ENCODE data around the gene HIVEP3. TPM values are rescaled to one million over a fixed set of nuclear protein-coding genes. Genes with fewer than 3 reads are reported as not detected.

Gene HIVEP3
- total RNA-seq, 1 experiment from 2014 or later, result 1.4 TPM

- H3K23me2 ChIP-seq (ENCODE audit: insufficient read length, low read depth, low read length, poor library complexity, severe bottlenecking), result no peaks in the 10 kb centered on the region
- H3K36me3 Mint-ChIP-seq (ENCODE audit: insufficient read depth in 1 of 3, low read depth in 3 of 3), result no peaks in the 10 kb centered on the region
- H3K79me2 ChIP-seq (ENCODE audit: insufficient read depth, low read length), result no peaks in the 10 kb centered on the region
- H3T11ph ChIP-seq (ENCODE audit: low read length), result no peak overlapping the region
- H4K5ac ChIP-seq (ENCODE audit: insufficient read length, low read depth, low read length), result no peak overlapping the region
- H4K8ac ChIP-seq (replicated peaks; ENCODE audit: insufficient read length, low read depth, low read length), result no peak overlapping the region
- no peaks in the 10 kb centered on the region for H3K79me1 ChIP-seq (ENCODE audit: insufficient read depth, low read depth, low read length, poor library complexity, severe bottlenecking)
- no peak overlapping the region for H3K4ac ChIP-seq (ENCODE audit: low read depth, low read length)
- no peak overlapping the region for H2BK15ac ChIP-seq (ENCODE audit: low read depth, low read length)
- H3K9me3 ChIP-seq (ENCODE audit: control insufficient read depth, low read depth, low read length), result no peaks in the 10 kb centered on the region
- H3K9ac ChIP-seq (ENCODE audit: extremely low read depth, insufficient read length, low read length), result no peak overlapping the region
- no peaks in the 10 kb centered on the region for H3K4me1 ChIP-seq (ENCODE audit: insufficient read depth, low read length)
- no peaks in the 10 kb centered on the region for H3K9me3 Mint-ChIP-seq
- H3K27me3 ChIP-seq (ENCODE audit: insufficient read depth, low read length), result no peaks in the 10 kb centered on the region
- H3K4me3 Mint-ChIP-seq, result no peak overlapping the region
- no peak overlapping the region for H3K4me2 ChIP-seq (ENCODE audit: insufficient read depth, insufficient read length, low read length)
- no peak overlapping the region for H3K14ac ChIP-seq (ENCODE audit: insufficient read depth, low read length)
- H3K27me3 Mint-ChIP-seq (ENCODE audit: low read depth), result peaks cover 15% of the 10 kb centered on the region
- no peak for TF ChIP-seq CTCF (conservative IDR thresholded peaks at IDR 0.05)
- no peak overlapping the region for H3K18ac ChIP-seq (ENCODE audit: insufficient read length, low read depth, low read length)
- H2AK5ac ChIP-seq (ENCODE audit: insufficient read length, low read length), result no peak overlapping the region
- H3K27ac Mint-ChIP-seq, result no peak overlapping the region
- H3K23ac ChIP-seq (ENCODE audit: insufficient read length, low read depth, low read length), result no peak overlapping the region
- DNase-seq, result no peak
- H2BK5ac ChIP-seq (ENCODE audit: insufficient read length, low read length), result no peak overlapping the region
- no peak overlapping the region for H4K91ac ChIP-seq (ENCODE audit: insufficient read length, low read depth, low read length)
- no peaks in the 10 kb centered on the region for H4K20me1 ChIP-seq (ENCODE audit: control insufficient read depth, insufficient read depth, insufficient read length)
- H2BK120ac ChIP-seq (ENCODE audit: low read depth, low read length, poor library complexity, severe bottlenecking), result no peak overlapping the region
- H2BK20ac ChIP-seq (ENCODE audit: low read depth, low read length, poor library complexity, severe bottlenecking), result no peak overlapping the region
- WGBS (ENCODE audit: extremely low coverage, insufficient read length, low lambda C conversion rate), result no CpG with 5 or more reads among the region's 5 CpGs
- no peak overlapping the region for H3K56ac ChIP-seq (ENCODE audit: insufficient read length, low read depth, low read length)
- no peak overlapping the region for H2BK12ac ChIP-seq (ENCODE audit: insufficient read length, low read depth, low read length)
- no peak overlapping the region for H3K27ac ChIP-seq (ENCODE audit: insufficient read length, low read depth, low read length)
- peaks cover 5 to 7% of the 10 kb centered on the region in 2 experiments for H3K4me1 Mint-ChIP-seq
- H2AFZ ChIP-seq (ENCODE audit: low read length), result no peak overlapping the region
These were observed 343.9 kb downstream of the HIVEP3 start for GRCh38 chr1:41574842-41575241.

All from H9 (cell line).